ENCODE results near the gene TP53BP1.

- TF ChIP-seq POLR2AphosphoS5 (IDR thresholded peaks at IDR 0.05; ENCODE audit: low read depth, low read length): no peak
- TF ChIP-seq POLR2A (IDR thresholded peaks at IDR 0.05; ENCODE audit: low read depth, low read length): no peak
- TF ChIP-seq TAF1 (IDR thresholded peaks at IDR 0.05; ENCODE audit: low read depth, low read length): no peak
- no peak for TF ChIP-seq SPI1 (IDR thresholded peaks at IDR 0.05; ENCODE audit: low read depth, low read length)
- TF ChIP-seq PAX5 (IDR thresholded peaks at IDR 0.05; ENCODE audit: insufficient read depth, low read length, severe bottlenecking): no peak
Measured at GRCh38 chr15:43483297-43484128, 9.4 kb downstream of the TP53BP1 start.
